Measurements from ENCODE around the gene CBLC.

The CBLC gene

GRCh38 chr19:44813070-44813840 is 35.6 kb downstream of the CBLC start:
- no peak for DNase-seq (ENCODE audit: low read depth)
- no peak for TF ChIP-seq CTCF (IDR thresholded peaks at IDR 0.05; ENCODE audit: control insufficient read depth, extremely low read depth, insufficient read depth)

GRCh38 chr19:44813841-44814470 is 36.3 kb downstream of the CBLC start:
- DNase-seq (ENCODE audit: low read depth) = no peak
- H3K4me3 ChIP-seq (ENCODE audit: low read depth, low read length) = no peak overlapping the region
- no peak for TF ChIP-seq CTCF (IDR thresholded peaks at IDR 0.05; ENCODE audit: control insufficient read depth, extremely low read depth, insufficient read depth)

More at GRCh38 chr19:44813070-44813840, 35.6 kb downstream of the CBLC start:
- H3K4me3 ChIP-seq (ENCODE audit: low read depth, low read length) = no peak overlapping the region

GRCh38 chr19:44814517-44814916 is 36.8 kb downstream of the CBLC start:
- H3K4me3 ChIP-seq (ENCODE audit: low read depth, low read length) = no peak overlapping the region
- no peak for DNase-seq (ENCODE audit: low read depth)
- TF ChIP-seq CTCF (IDR thresholded peaks at IDR 0.05; ENCODE audit: control insufficient read depth, extremely low read depth, insufficient read depth) = no peak

- no peak for TF ChIP-seq CTCF (IDR thresholded peaks at IDR 0.05; ENCODE audit: control insufficient read depth, extremely low read depth, insufficient read depth)
- no peak overlapping the region for H3K4me3 ChIP-seq (ENCODE audit: low read depth, low read length)
- DNase-seq (ENCODE audit: low read depth) = no peak
Observed at GRCh38 chr19:44816301-44816700, 38.6 kb downstream of the CBLC start.

GRCh38 chr19:44817725-44818465 is 40.2 kb downstream of the CBLC start:
- no peak for TF ChIP-seq CTCF (IDR thresholded peaks at IDR 0.05; ENCODE audit: control insufficient read depth, extremely low read depth, insufficient read depth)
- DNase-seq (ENCODE audit: low read depth) = no peak

GRCh38 chr19:44818466-44819031 is 40.9 kb downstream of the CBLC start:
- no peak for DNase-seq (ENCODE audit: low read depth)
- TF ChIP-seq CTCF (IDR thresholded peaks at IDR 0.05; ENCODE audit: control insufficient read depth, extremely low read depth, insufficient read depth) = no peak

More at GRCh38 chr19:44817725-44818465, 40.2 kb downstream of the CBLC start:
- no peak overlapping the region for H3K4me3 ChIP-seq (ENCODE audit: low read depth, low read length)

More at GRCh38 chr19:44818466-44819031, 40.9 kb downstream of the CBLC start:
- no peak overlapping the region for H3K4me3 ChIP-seq (ENCODE audit: low read depth, low read length)

Data from LNCaP clone FGC (cell line).